IPS-15b (cell line): ENCODE measurements around the gene ATF3.
A peak's percentile ranks its signal among the peaks of the same experiment; 100 is the strongest.

ENCODE experiments used
- H3K27me3 ChIP-seq: one replicate; pipeline ENCODE4 v1.6.1; 2013; ENCODE audit warnings: low read length; ENCODE audit not compliant: control insufficient read depth, insufficient read depth
- H3K36me3 ChIP-seq: one replicate; pipeline ENCODE4 v1.6.1; 2013; ENCODE audit warnings: low read length; ENCODE audit not compliant: control insufficient read depth, insufficient read depth
- H3K4me1 ChIP-seq: one replicate; pipeline ENCODE4 v1.6.1; 2013; ENCODE audit warnings: mild to moderate bottlenecking, low read length; ENCODE audit not compliant: control insufficient read depth, insufficient read depth
- H3K4me3 ChIP-seq: one replicate; pipeline ENCODE4 v1.5.1; 2013; ENCODE audit warnings: low read depth, low read length
- H3K9ac ChIP-seq: one replicate; pipeline ENCODE4 v1.6.1; 2013; ENCODE audit warnings: low read depth, mild to moderate bottlenecking, low read length
- H3K9me3 ChIP-seq: one replicate; pipeline ENCODE4 v1.6.1; 2013; ENCODE audit warnings: mild to moderate bottlenecking, low read length; ENCODE audit not compliant: control insufficient read depth, insufficient read depth

ATF3 gene

DNA sequence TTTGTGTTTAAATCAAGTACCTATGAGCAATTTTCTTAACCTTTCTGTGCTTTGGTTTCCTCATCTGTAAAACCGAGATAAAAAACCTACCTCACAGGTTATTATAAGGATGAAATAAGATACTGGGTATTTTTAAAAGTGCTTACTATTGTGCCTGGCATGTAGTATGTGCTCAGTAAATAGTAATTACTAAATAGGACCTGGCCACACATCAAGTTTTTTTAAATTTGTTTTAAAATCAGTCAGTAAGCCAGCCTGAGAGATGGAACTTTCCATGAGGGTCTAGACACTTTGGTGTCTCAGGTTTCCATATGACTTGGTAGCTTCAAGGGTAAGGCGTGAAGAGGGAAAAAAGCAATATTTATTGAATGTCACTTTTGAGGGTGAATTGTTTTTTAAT lies 7.0 kb upstream of the ATF3 start:
- Histone ChIP-seq H3K27me3 (peaks cover 49% of the 10 kb centered on the region), H3K4me3 (no peak overlapping the region), H3K36me3 (no peaks in the 10 kb centered on the region), H3K9me3 (no peaks in the 10 kb centered on the region), H3K9ac (no peak overlapping the region), H3K4me1 (peaks cover 13% of the 10 kb centered on the region)

DNA sequence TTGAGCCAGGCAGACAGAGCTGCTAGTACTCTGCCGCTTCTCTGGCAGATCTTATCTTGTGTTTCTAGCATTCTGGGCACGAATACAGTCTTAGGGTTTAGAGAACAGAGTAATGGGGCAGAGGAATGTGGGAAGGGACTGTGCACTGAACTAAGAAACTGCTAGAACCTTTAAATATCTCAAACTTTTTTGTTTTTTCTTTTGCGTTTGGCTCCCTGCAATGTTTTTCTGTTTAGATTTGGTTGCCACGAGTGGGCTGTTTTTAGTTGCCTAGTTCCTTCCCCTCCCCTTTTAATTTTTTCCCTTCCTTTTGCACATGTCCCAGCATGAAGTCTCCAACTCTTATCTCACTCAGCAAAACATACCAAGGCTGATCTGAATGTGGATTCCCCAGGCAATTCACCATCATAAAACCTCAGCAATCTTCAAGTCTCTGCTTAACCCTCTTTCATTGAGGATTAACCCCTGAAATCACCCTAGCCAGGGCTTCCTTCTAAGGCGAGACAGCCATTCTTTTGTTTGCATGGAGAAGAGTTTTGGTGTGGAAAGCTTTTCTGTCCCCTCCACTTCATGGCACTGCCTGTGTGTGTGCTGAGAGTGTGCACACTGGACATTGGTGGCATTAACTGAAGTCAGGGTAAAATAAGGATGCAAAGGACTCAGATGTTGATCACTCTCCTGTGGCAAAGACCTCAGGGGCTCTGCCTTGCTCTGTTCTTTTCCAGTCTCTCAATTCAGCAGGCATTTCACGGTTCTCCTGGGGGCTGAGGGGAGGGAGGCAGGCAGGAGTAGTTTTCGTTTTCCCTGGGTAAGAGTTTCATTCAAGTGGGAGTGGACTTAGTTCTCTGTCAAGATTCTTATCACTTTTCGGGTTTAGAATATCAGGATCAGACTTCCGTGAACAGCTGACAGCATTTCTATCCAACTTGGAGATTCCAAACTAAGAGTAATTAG lies 2.8 kb upstream of the ATF3 start:
- Histone ChIP-seq H3K9me3 (no peaks in the 10 kb centered on the region), H3K27me3 (peaks cover 72% of the 10 kb centered on the region), H3K4me1 (peaks cover 16% of the 10 kb centered on the region), H3K4me3 (peak overlapping the region; percentile 75), H3K36me3 (no peaks in the 10 kb centered on the region), H3K9ac (no peak overlapping the region)

DNA sequence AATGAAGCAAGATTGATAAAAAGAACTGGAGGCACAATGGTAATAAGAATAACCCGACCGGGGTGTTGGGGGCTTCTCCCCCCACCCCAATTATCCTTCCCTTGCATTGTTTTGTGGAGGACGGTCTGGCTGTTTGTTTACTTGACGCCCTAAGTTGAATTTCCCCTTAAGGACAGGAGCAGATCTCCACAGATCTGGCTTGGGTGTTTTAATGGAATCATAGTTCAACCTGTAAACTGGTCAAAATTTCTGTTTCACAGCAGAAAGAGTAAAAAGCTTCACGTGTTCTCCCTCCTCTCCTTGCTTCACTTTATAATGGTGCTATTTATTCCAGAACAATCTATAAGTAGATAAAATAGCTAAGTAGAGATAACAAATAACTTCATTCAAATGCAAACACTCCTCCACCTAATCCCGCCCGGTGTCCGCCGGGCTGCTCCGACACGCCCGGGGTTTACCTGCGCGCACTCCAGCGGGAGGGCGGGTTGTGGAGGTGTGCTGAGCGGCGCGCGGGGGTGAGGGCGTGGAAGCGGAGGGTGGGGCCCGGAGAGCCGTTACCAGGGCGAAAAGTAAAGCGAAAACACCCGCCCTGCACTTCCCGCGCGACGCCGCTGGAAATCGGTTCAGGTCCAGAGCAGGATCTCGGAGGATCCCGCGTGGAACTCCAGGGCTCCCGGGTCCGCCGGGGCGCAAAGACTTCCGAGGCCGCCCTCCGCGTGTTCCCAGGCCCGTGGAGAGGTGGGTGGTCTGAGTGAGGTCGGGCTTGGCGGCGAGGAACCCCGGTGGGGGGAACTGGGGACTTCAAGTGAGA lies 2.0 kb upstream of the ATF3 start:
- H3K36me3 ChIP-seq = no peaks in the 10 kb centered on the region
- H3K9me3 ChIP-seq = no peaks in the 10 kb centered on the region
- H3K27me3 ChIP-seq = peaks cover 74% of the 10 kb centered on the region
- peak overlapping the region; percentile 37 for H3K9ac ChIP-seq
- H3K4me3 ChIP-seq = peak overlapping the region; percentile 75
- H3K4me1 ChIP-seq = peaks cover 24% of the 10 kb centered on the region

DNA sequence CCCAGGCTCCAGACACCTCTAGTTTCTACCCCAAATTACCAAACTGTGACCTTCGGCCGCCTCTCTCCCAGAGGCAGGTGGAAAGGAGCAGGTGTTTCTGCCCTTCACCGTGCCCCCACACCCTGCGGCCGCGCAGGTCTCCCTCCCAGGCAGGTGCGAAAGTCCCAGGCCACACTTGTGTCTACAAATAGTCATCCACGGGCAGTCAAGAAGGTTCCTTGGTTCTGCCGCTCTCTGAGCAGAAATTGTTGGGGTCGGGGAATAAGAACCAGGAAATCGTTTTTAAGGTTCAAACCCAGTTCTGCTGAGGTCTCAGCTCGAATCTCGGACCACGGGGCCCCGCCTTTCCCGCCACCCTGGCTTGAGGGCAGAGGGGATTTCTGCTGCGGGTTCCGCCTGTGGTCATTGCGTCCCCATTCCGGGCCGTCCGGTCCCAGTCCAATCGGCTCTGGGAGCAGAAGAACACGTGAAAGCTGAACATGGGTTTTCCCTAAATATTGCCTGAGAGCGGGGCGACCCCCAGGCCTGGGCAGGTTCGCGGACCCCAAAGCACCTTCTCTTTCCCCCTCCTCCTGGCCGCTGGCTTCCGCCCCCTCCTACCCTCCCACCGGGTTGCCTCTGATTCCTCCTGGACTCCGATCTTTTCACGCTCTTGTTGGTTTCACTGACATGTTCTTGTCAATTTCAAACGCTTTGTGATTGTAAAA lies 1.2 kb upstream of the ATF3 start:
- Histone ChIP-seq H3K9ac (peak overlapping the region; percentile 54), H3K4me1 (peaks cover 31% of the 10 kb centered on the region), H3K9me3 (no peaks in the 10 kb centered on the region), H3K4me3 (peak overlapping the region; percentile 75), H3K27me3 (peaks cover 72% of the 10 kb centered on the region), H3K36me3 (no peaks in the 10 kb centered on the region)

DNA sequence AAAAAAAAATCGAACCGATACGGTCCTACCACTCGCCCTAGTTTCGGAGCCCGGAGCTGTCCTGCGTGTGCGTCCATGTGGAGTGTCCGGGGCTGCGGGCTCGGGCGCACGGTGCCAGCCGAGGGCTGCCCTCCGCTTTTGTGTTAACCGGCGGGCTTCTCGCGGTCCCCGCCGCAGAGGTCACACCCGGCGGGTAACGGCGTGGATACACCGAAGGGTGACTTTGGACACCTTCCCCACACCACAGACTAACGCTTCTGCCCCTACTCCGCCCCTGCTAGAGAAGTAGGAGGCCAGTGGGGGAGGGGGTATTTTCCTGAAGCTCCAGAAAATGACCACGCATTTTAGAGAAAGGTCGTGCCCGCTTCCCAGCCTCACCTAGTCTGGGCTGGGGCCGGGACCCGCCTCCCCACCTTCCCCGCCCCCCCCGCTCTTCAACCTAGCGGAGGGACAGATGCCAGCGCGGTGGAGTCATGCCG lies 609 bp upstream of the ATF3 start:
- Histone ChIP-seq H3K4me1 (peaks cover 32% of the 10 kb centered on the region), H3K9me3 (no peaks in the 10 kb centered on the region), H3K4me3 (peak overlapping the region; percentile 75), H3K9ac (peak overlapping the region; percentile 54), H3K36me3 (no peaks in the 10 kb centered on the region), H3K27me3 (peaks cover 68% of the 10 kb centered on the region)

DNA sequence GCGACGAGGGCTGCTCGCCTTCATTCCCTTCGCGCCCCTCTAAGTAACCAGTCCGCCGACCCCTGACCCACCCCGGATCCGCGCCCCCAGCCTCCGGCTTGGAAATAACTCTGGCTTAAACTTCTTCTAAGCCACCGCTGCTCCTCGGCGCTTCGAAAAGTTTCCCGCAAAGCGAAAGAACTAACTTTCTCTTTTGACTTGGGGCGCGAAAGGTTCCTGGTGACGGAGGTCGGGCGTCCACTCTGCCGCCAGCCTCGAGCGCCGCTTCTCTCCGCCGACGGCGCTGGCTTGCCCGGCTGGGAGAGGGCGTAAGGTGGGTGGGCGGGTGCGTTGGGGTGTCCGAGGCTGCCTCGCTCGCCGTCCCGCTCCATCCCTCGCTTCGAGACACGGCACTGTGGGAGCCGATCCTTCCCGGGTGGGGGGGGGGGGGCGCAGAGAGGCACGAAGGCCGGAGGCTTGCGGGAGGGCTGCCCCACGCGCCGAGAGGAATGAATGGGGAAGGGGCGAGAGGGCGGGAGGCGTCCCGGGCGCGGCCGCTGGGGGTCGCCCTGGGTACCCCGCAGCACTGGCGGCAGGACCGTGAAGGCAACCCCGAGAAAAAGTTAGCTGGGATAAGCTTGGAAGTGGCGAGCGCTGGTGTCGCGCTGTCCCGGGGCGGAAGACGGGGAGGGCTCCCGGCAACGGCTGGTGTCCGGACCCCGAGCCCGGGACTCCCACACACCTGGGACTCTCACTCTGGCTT lies 569 bp downstream of the ATF3 start:
- Histone ChIP-seq H3K9me3 (no peaks in the 10 kb centered on the region), H3K9ac (peak overlapping the region; percentile 65), H3K4me3 (peak overlapping the region; percentile 75), H3K4me1 (peaks cover 37% of the 10 kb centered on the region), H3K36me3 (no peaks in the 10 kb centered on the region), H3K27me3 (peaks cover 57% of the 10 kb centered on the region)

DNA sequence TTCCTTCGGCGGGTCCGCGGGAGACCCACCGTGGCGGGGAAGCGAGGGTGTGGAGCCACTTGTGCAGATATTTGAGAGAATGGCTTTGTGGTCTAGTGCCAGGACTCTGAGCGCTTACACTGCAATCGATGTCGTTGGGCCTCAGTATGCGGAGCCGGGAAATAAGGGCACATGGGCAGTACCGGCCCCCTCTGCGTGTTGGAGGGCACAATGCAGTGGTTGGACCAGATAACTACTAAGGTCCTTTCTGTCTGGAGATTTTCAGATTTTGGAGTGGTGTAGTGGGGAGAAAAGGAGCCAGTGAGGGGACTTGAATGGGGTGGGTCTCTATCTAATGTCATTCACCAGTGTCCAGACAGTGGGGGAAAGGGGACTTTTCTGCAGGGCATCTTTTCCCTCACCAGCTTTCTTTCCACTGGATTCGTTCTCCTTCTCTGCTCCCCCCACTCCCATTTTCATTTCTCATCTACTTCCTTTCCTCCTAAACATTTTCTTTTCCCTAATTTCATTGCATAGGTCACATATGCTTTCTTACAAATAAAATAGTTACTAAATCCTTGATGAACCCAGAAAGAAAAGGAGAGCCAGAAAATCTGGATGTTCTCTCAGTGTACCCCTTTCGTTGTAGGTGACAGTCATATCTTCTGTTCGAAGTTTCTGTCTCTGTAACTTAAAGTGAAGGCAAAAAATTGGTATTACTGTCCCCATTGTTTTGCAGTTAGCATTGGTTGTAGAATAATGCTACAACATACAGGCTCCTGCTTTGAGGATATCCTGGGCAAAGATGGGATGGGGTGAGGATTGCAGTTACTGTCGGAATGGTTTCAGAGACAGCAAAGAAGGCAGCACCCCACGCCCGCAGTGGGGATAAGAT lies 1.4 kb downstream of the ATF3 start:
- Histone ChIP-seq H3K9me3 (no peaks in the 10 kb centered on the region), H3K4me1 (peaks cover 37% of the 10 kb centered on the region), H3K9ac (peak overlapping the region; percentile 60), H3K4me3 (peak overlapping the region; percentile 75), H3K27me3 (peaks cover 49% of the 10 kb centered on the region), H3K36me3 (no peaks in the 10 kb centered on the region)

DNA sequence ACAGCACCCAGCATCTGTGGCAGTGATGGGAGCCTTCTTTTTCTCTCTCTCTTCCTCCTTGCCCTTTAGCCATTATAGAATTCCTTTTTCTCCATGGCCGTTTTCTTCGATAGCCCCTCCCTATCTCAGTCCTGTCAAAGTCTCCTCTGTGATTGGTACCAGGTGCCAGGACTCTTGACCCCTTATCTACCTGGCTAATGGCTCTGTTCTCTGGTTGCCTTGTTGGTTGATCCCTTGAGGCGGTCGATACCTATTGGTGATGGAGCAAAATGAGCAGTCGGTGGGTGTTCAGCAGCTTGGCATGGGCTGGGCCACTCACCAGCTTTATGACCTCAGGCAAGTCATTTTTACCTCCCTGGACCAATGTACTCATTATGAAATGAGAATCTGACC lies 2.0 kb downstream of the ATF3 start:
- H3K9me3 ChIP-seq = no peaks in the 10 kb centered on the region
- H3K4me3 ChIP-seq = peak overlapping the region; percentile 75
- H3K4me1 ChIP-seq = peaks cover 32% of the 10 kb centered on the region
- no peak overlapping the region for H3K9ac ChIP-seq
- H3K36me3 ChIP-seq = no peaks in the 10 kb centered on the region
- H3K27me3 ChIP-seq = peaks cover 43% of the 10 kb centered on the region

DNA sequence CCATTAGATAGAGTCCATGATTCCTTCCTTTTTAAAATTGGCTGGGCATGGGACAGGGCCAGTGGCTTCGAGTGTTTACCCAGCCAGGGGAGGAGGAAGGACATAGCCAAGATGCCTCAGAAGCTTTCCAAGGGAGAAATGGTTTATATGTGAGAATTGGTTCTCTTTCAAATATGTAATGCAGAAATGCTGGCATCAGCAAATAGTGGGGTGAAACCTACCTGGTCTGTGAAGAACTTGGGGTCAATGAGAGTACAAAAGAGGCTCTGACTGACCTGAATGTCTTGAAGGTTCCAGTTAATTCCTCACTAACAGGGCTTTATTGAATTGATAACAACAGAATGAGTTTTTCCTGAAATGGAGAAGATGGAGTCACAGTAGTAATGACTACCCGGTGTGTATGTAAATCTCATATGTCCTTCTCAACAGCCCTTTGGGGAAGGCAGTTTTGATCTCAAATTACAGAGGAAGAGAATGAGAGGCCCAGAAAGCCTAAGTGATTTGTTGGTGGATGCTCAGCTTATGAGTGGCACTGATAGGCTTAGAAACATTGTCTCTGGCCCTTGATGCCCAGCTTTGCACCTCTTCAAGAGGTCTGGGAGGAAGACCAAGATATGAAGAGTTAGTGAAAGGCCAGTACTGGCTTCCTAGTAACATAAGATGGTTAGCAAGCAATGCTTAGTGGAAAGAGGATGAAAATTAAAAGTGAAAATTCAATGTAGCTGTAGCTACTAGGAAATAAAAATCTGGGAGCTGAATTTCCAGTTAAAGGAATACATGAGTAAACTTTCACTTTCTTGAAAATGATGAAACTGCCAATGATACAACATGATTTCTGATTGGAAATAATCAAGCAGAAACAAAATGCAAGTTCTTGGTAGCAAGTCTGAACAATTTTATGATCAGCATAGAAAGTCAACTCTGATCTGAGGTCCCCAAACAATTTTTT lies 2.7 kb downstream of the ATF3 start:
- Histone ChIP-seq H3K4me3 (no peak overlapping the region), H3K4me1 (peaks cover 28% of the 10 kb centered on the region), H3K36me3 (peaks cover 5% of the 10 kb centered on the region), H3K9me3 (no peaks in the 10 kb centered on the region), H3K27me3 (peaks cover 36% of the 10 kb centered on the region), H3K9ac (no peak overlapping the region)
